BLaER1 (cell line): ENCODE data around the gene MGA.

Source experiments
- H3K27ac ChIP-seq: shearing (Covaris generic); formaldehyde crosslinking; 2 replicates; pipeline ENCODE4 v1.8.1; 2022
- H3K27me3 ChIP-seq: shearing (Covaris generic); formaldehyde crosslinking; 2 replicates; pipeline ENCODE4 v1.8.1; 2022
- H3K36me3 ChIP-seq: shearing (Covaris generic); formaldehyde crosslinking; 2 replicates; pipeline ENCODE4 v1.8.1; 2022
- H3K4me1 ChIP-seq: shearing (Covaris generic); formaldehyde crosslinking; 2 replicates; pipeline ENCODE4 v1.8.1; 2022
- H3K4me2 ChIP-seq: shearing (Covaris generic); formaldehyde crosslinking; 2 replicates; pipeline ENCODE4 v1.8.1; 2022
- H3K4me3 ChIP-seq: shearing (Covaris generic); formaldehyde crosslinking; 2 replicates; pipeline ENCODE4 v1.8.1; 2022
- H3K9ac ChIP-seq: shearing (Covaris generic); formaldehyde crosslinking; 2 replicates; pipeline ENCODE4 v1.8.1; 2022
- H3K9me3 ChIP-seq: shearing (Covaris generic); formaldehyde crosslinking; 2 replicates; pipeline ENCODE4 v1.8.1; 2022
- H4K20me1 ChIP-seq: shearing (Covaris generic); formaldehyde crosslinking; 2 replicates; pipeline ENCODE4 v1.8.1; 2022
- Cebpa-rat ChIP-seq: shearing (Covaris generic); IDR thresholded peaks from 2 replicates; pipeline ENCODE4 v1.8.1; 2022

Gene MGA

DNA sequence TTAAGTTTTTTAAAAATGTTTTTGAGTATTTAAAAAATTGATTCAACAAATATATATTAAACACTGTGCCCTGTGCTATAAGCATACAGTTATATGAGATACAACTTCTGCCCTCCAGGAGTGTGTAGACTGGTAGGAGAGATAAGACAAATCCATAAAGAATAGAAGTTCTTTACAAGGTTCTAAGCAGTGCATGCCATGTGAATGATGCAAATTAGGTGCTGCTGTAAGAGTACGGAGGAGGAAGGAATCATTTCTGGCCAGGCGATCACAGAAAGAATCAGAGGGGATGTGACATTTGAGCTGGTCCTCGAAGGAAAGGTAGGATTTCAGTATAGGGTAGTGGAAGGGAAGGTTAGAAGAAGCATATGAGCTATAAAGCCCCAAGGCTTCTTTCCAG, 128.1 kb downstream of the MGA start:
- Histone ChIP-seq H3K9ac (peak overlapping the region; percentile 65; the same call in 1 of the 2 replicates), H3K27me3 (no peaks in the 10 kb centered on the region), H3K36me3 (no peaks in the 10 kb centered on the region), H3K4me2 (peak overlapping the region; percentile 91), H3K4me3 (no peak overlapping the region), H3K27ac (peak overlapping the region; percentile 85), H3K9me3 (no peaks in the 10 kb centered on the region), H4K20me1 (no peaks in the 10 kb centered on the region), H3K4me1 (peaks cover 85% of the 10 kb centered on the region)
- TF ChIP-seq Cebpa-rat, result no peak

- Histone ChIP-seq H3K4me1 (peaks cover 84% of the 10 kb centered on the region), H3K4me2 (peak overlapping the region; percentile 91), H3K27me3 (no peaks in the 10 kb centered on the region), H4K20me1 (no peaks in the 10 kb centered on the region), H3K27ac (peak overlapping the region; percentile 85), H3K4me3 (peak overlapping the region; percentile 26), H3K36me3 (no peaks in the 10 kb centered on the region), H3K9me3 (no peaks in the 10 kb centered on the region), H3K9ac (peak overlapping the region; percentile 65)
- no peak for TF ChIP-seq Cebpa-rat
These were observed 129.0 kb downstream of the MGA start for GRCh38 chr15:41789236-41789635.

DNA sequence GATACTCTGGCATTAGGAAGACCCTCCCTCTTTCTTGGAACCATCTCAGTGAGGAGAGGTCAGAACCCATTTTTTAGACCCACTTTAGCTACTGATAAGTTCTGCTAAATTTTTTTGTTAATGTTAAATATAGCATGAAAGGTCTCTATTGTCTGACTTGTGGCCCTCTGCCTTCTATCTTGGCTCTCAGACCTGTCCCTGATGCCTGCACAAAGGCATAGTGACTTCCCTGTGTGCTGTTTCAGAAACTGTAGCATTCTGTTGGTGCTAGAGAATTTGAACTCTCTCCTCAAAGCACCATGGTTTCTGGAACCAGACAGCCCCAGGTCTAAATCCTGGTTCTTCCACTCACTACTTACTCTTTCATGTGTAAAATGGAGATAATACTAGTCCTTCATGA, 129.5 kb downstream of the MGA start:
- Histone ChIP-seq H4K20me1 (no peaks in the 10 kb centered on the region), H3K27ac (peak overlapping the region; percentile 85), H3K36me3 (no peaks in the 10 kb centered on the region), H3K9ac (peak overlapping the region; percentile 71; the same call in 1 of the 2 replicates), H3K9me3 (no peaks in the 10 kb centered on the region), H3K27me3 (no peaks in the 10 kb centered on the region), H3K4me2 (peak overlapping the region; percentile 91), H3K4me1 (peaks cover 86% of the 10 kb centered on the region), H3K4me3 (no peak overlapping the region)
- no peak for TF ChIP-seq Cebpa-rat

DNA sequence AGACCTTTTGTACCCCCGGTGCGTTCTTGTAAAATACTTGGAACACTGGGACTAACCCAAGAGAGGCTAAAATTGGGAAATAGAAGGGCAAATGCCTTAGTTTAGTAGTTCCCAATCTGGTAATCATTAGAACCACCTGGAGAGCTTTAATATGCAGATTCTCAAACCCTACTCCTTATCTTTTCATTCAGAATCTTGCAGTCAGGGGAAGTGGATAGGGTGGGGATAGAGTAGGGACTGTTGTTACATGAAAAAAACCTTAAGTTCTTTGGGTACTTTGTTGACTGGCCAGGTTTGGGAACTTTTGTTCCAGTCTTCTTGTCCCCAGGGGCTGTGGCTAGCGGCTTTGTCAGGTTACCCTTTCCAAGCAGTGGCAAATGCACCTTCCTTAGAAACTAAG, 130.0 kb downstream of the MGA start:
- no peaks in the 10 kb centered on the region for H3K36me3 ChIP-seq
- H3K4me1 ChIP-seq, result peaks cover 86% of the 10 kb centered on the region
- 0 out of 2 replicates have a peak overlapping the region, but pooled peaks have one; percentile 42 for H3K4me3 ChIP-seq
- H3K27me3 ChIP-seq, result no peaks in the 10 kb centered on the region
- no peaks in the 10 kb centered on the region for H3K9me3 ChIP-seq
- no peak for TF ChIP-seq Cebpa-rat
- peak overlapping the region; percentile 71 for H3K9ac ChIP-seq
- H4K20me1 ChIP-seq, result no peaks in the 10 kb centered on the region
- H3K27ac ChIP-seq, result peak overlapping the region; percentile 85
- H3K4me2 ChIP-seq, result peak overlapping the region; percentile 91

- Histone ChIP-seq H3K9me3 (no peaks in the 10 kb centered on the region), H3K4me1 (peaks cover 92% of the 10 kb centered on the region), H4K20me1 (no peaks in the 10 kb centered on the region), H3K9ac (peak overlapping the region; percentile 71), H3K4me2 (peak overlapping the region; percentile 91), H3K36me3 (no peaks in the 10 kb centered on the region), H3K27me3 (no peaks in the 10 kb centered on the region), H3K4me3 (0 out of 2 replicates have a peak overlapping the region, but pooled peaks have one; percentile 42), H3K27ac (peak overlapping the region; percentile 85)
- no peak for TF ChIP-seq Cebpa-rat
These were observed 130.7 kb downstream of the MGA start for GRCh38 chr15:41790756-41791546.

- H3K27me3 ChIP-seq, result no peaks in the 10 kb centered on the region
- H3K9ac ChIP-seq, result peak overlapping the region; percentile 71
- H3K36me3 ChIP-seq, result no peaks in the 10 kb centered on the region
- no peaks in the 10 kb centered on the region for H4K20me1 ChIP-seq
- H3K9me3 ChIP-seq, result no peaks in the 10 kb centered on the region
- H3K4me1 ChIP-seq, result peaks cover 98% of the 10 kb centered on the region
- H3K4me2 ChIP-seq, result peak overlapping the region; percentile 91
- peak overlapping the region; percentile 85 for H3K27ac ChIP-seq
- TF ChIP-seq Cebpa-rat, result no peak
- H3K4me3 ChIP-seq, result no peak overlapping the region
These were observed 131.3 kb downstream of the MGA start for GRCh38 chr15:41791547-41791937.

DNA sequence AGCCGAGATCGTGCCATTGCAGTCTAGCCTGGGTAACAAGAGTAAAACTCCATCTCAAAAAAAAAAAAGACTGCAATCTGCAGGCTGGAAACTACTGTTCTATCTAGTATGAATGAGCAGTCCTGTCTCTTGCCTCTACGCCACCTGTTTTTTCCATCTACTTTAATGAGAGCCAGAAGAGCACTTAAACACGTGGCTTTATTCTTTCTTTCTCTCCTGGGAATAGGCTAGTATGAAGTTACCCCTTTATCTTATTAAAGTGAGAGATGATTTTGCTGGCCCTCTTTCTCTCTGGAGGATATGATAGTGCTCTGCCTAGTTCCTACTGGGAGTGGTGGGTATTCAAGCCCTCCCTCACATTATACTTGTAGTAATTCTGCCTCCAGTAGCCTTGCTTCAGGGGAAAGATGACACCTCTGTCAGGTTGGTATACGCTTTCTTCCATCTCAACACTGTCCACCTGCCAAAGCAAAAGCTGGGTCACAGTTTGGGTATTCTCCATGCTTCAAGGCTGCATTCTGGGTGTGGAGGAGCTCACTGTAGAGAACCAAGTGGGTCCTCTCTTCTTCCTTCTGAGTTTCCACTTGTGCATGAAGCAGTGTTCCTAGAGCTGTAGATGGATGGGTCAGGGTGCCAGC, 131.9 kb downstream of the MGA start:
- H4K20me1 ChIP-seq, result no peaks in the 10 kb centered on the region
- peaks cover 99% of the 10 kb centered on the region for H3K4me1 ChIP-seq
- no peak overlapping the region for H3K4me3 ChIP-seq
- H3K9ac ChIP-seq, result 0 out of 2 replicates have a peak overlapping the region, but pooled peaks have one; percentile 12
- no peaks in the 10 kb centered on the region for H3K9me3 ChIP-seq
- no peak for TF ChIP-seq Cebpa-rat
- H3K36me3 ChIP-seq, result no peaks in the 10 kb centered on the region
- peak overlapping the region; percentile 91 for H3K4me2 ChIP-seq
- H3K27ac ChIP-seq, result peak overlapping the region; percentile 85
- no peaks in the 10 kb centered on the region for H3K27me3 ChIP-seq

- Histone ChIP-seq H3K4me1 (peaks cover 98% of the 10 kb centered on the region), H3K36me3 (no peaks in the 10 kb centered on the region), H3K27ac (no peak overlapping the region; the same call in 1 of the 2 replicates), H4K20me1 (0 out of 2 replicates have a peak, but pooled peaks cover 7% of the 10 kb centered on the region), H3K4me2 (0 out of 2 replicates have a peak overlapping the region, but pooled peaks have one; percentile 73), H3K9me3 (no peaks in the 10 kb centered on the region), H3K4me3 (no peak overlapping the region), H3K9ac (no peak overlapping the region), H3K27me3 (no peaks in the 10 kb centered on the region)
- TF ChIP-seq Cebpa-rat, result no peak
These were observed 133.9 kb downstream of the MGA start for GRCh38 chr15:41794081-41794480.

GRCh38 chr15:41795996-41796856, 136.0 kb downstream of the MGA start:
- Histone ChIP-seq H3K9ac (peak overlapping the region; percentile 39; the same call in 1 of the 2 replicates), H3K27ac (peak overlapping the region; percentile 28; the same call in 1 of the 2 replicates), H3K27me3 (no peaks in the 10 kb centered on the region), H3K4me3 (no peak overlapping the region), H4K20me1 (0 out of 2 replicates have a peak, but pooled peaks cover 8% of the 10 kb centered on the region), H3K36me3 (peaks cover 19% of the 10 kb centered on the region), H3K4me2 (peak overlapping the region; percentile 73), H3K9me3 (peaks cover 7% of the 10 kb centered on the region), H3K4me1 (peaks cover 83% of the 10 kb centered on the region)
- TF ChIP-seq Cebpa-rat, result no peak
